H1 (cell line): Measurements from ENCODE around the gene TESMIN. TPM values are rescaled to one million over a fixed set of nuclear protein-coding genes. Genes with fewer than 3 reads are reported as not detected.

Experiments used
- BRCA1 ChIP-seq: IDR thresholded peaks from 2 replicates; pipeline ENCODE4 v1.6.1; 2012; ENCODE audit warnings: low read depth, low read length, improper control_type of control experiment
- CREB1 ChIP-seq: IDR thresholded peaks from 2 replicates; pipeline ENCODE4 v1.6.1; 2012; ENCODE audit warnings: inconsistent platforms
- KDM4A ChIP-seq: IDR thresholded peaks from one replicate; pipeline ENCODE4 v1.7.1; 2012; ENCODE audit warnings: low read depth, mild to moderate bottlenecking, moderate library complexity, low read length, inconsistent platforms; ENCODE audit not compliant: severe bottlenecking
- RXRA ChIP-seq: IDR thresholded peaks from 2 replicates; pipeline ENCODE4 v1.6.1; 2011; ENCODE audit warnings: low read depth, mild to moderate bottlenecking, low read length, moderate library complexity; ENCODE audit not compliant: insufficient read depth
- SIX5 ChIP-seq: IDR thresholded peaks from 2 replicates; pipeline ENCODE4 v1.6.1; 2011; ENCODE audit warnings: mild to moderate bottlenecking, low read depth, low read length
- polyA plus RNA-seq, 7 experiments: library from polyadenylated mRNA; depleted of rRNA in 3 of 7; stranded (reverse) in 5 of 7; unstranded in 2 of 7; fragments of >200 nt in 5 of 7; fragments of 200-250 nt in 2 of 7; gene quantifications; 1 replicate in 5 of 7; 2 replicates in 1 of 7; 4 replicates in 1 of 7; pipeline versions ENCODE4 v1.2.1 to v1.2.3, GENCODE V29; 2011 to 2013; ENCODE audit warnings: missing spikeins in 2 of 7, mixed read lengths in 2 of 7
- total RNA-seq: library from RNA; stranded (reverse); fragmentation: NEBNext Ultra II Directional; extraction: Animal tissue kit (Norgen Biotek cat#: 25700); gene quantifications from 2 replicates; pipeline ENCODE4 v1.2.1, GENCODE V29; 2021
- TF ChIP-seq, protein P1 (sequence below): fragments of 300-600 bp; sonication (generic); IDR thresholded peaks from 2 replicates; pipeline ENCODE4 v1.7.1; 2012; ENCODE audit warnings: low read length, moderate library complexity, mild to moderate bottlenecking, inconsistent platforms; ENCODE audit not compliant: insufficient replicate concordance

Gene TESMIN
- total and polyA plus RNA-seq, 2 of the 8 experiments (the other 6 are each of a cell fraction or from before 2014, with no cell fraction given), result 22.6 to 61.1 TPM

DNA sequence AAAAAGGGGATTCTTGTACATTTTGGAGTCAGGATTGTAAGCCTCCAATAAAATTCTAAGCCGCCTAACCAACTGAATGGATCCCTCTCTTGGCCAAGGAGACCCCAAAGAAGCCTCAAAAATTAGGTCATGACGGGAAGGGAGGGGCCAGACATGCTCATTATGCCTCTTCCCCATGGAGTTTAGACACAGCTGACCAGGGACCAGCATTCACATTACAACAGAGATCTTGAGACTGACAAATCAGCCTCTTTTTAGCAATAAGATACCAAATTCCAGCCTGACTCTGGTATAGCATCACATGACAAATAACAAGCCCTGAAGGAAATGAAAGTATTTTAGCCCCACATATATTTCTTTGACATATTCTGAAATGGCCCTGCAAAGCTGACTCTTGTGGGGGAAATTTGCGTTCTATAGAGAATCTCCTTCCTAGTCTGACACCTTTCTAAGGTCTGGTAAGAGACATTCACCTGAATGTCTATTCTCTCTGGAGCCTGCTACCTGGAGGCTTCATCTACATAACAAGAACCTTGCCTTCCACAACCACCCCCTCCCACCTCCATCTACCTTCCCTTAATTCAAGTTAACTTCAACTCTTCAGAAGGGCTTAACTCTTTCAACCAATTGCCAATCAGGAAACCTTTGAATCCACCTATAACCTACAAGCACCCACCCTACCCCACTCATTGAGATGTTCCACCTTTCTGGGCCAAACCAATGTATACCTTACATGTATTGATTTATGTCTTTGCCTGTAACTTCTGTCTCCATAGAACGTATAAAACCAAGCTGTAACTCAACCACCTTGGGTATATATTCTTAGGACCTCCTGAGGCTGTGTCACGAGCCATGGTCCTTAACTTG is 56.7 kb downstream of the TESMIN start (continued):
- TF ChIP-seq SIX5 (no peak), KDM4A (no peak), BRCA1 (no peak), CREB1 (no peak), RXRA (no peak)
- TF ChIP-seq, protein P1, sequence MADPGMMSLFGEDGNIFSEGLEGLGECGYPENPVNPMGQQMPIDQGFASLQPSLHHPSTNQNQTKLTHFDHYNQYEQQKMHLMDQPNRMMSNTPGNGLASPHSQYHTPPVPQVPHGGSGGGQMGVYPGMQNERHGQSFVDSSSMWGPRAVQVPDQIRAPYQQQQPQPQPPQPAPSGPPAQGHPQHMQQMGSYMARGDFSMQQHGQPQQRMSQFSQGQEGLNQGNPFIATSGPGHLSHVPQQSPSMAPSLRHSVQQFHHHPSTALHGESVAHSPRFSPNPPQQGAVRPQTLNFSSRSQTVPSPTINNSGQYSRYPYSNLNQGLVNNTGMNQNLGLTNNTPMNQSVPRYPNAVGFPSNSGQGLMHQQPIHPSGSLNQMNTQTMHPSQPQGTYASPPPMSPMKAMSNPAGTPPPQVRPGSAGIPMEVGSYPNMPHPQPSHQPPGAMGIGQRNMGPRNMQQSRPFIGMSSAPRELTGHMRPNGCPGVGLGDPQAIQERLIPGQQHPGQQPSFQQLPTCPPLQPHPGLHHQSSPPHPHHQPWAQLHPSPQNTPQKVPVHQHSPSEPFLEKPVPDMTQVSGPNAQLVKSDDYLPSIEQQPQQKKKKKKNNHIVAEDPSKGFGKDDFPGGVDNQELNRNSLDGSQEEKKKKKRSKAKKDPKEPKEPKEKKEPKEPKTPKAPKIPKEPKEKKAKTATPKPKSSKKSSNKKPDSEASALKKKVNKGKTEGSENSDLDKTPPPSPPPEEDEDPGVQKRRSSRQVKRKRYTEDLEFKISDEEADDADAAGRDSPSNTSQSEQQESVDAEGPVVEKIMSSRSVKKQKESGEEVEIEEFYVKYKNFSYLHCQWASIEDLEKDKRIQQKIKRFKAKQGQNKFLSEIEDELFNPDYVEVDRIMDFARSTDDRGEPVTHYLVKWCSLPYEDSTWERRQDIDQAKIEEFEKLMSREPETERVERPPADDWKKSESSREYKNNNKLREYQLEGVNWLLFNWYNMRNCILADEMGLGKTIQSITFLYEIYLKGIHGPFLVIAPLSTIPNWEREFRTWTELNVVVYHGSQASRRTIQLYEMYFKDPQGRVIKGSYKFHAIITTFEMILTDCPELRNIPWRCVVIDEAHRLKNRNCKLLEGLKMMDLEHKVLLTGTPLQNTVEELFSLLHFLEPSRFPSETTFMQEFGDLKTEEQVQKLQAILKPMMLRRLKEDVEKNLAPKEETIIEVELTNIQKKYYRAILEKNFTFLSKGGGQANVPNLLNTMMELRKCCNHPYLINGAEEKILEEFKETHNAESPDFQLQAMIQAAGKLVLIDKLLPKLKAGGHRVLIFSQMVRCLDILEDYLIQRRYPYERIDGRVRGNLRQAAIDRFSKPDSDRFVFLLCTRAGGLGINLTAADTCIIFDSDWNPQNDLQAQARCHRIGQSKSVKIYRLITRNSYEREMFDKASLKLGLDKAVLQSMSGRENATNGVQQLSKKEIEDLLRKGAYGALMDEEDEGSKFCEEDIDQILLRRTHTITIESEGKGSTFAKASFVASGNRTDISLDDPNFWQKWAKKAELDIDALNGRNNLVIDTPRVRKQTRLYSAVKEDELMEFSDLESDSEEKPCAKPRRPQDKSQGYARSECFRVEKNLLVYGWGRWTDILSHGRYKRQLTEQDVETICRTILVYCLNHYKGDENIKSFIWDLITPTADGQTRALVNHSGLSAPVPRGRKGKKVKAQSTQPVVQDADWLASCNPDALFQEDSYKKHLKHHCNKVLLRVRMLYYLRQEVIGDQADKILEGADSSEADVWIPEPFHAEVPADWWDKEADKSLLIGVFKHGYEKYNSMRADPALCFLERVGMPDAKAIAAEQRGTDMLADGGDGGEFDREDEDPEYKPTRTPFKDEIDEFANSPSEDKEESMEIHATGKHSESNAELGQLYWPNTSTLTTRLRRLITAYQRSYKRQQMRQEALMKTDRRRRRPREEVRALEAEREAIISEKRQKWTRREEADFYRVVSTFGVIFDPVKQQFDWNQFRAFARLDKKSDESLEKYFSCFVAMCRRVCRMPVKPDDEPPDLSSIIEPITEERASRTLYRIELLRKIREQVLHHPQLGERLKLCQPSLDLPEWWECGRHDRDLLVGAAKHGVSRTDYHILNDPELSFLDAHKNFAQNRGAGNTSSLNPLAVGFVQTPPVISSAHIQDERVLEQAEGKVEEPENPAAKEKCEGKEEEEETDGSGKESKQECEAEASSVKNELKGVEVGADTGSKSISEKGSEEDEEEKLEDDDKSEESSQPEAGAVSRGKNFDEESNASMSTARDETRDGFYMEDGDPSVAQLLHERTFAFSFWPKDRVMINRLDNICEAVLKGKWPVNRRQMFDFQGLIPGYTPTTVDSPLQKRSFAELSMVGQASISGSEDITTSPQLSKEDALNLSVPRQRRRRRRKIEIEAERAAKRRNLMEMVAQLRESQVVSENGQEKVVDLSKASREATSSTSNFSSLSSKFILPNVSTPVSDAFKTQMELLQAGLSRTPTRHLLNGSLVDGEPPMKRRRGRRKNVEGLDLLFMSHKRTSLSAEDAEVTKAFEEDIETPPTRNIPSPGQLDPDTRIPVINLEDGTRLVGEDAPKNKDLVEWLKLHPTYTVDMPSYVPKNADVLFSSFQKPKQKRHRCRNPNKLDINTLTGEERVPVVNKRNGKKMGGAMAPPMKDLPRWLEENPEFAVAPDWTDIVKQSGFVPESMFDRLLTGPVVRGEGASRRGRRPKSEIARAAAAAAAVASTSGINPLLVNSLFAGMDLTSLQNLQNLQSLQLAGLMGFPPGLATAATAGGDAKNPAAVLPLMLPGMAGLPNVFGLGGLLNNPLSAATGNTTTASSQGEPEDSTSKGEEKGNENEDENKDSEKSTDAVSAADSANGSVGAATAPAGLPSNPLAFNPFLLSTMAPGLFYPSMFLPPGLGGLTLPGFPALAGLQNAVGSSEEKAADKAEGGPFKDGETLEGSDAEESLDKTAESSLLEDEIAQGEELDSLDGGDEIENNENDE, result no peak
